Psoas muscle (tissue), 8 donors: Measurements from ENCODE around the gene CCDC30. TPM values are rescaled to one million over a fixed set of nuclear protein-coding genes. Genes with fewer than 3 reads are reported as not detected.
"Not testable (repeated sequence)": the region's sequence is repeated elsewhere in the genome, so short reads cannot be mapped to it uniquely, and the experiment has no call there.

ENCODE experiments used
- ATAC-seq, 4 donors: fragments of 200-7000 bp; cut with Tn5 transposase; one replicate each; pipeline ENCODE4 v1.9.1; 2020; ENCODE audit warnings: moderate library complexity in 3 of 4, mild to moderate bottlenecking in 2 of 4
- DNase-seq, 2 donors: peaks; one replicate each; pipeline ENCODE4 v3.0.0-alpha.2; 2020
- H3K27ac ChIP-seq: fragments of 200-600 bp; one replicate; pipeline ENCODE4 v1.8.0; 2022
- H3K27me3 ChIP-seq, 3 donors: fragments of 200-600 bp in 1 of 3; one replicate each; pipeline versions ENCODE4 v1.6.1 to v1.8.0; 2013 to 2022; ENCODE audit warnings: low read length in 2 of 3, mild to moderate bottlenecking in 2 of 3, moderate library complexity in 1 of 3; ENCODE audit not compliant: insufficient read depth in 3 of 3
- H3K36me3 ChIP-seq, 2 donors: fragments of 200-600 bp in 1 of 2; one replicate each; pipeline versions ENCODE4 v1.6.1 to v1.8.0; 2013 to 2022; ENCODE audit warnings: low read depth in 1 of 2, mild to moderate bottlenecking in 1 of 2, moderate library complexity in 1 of 2; ENCODE audit not compliant: insufficient read depth in 1 of 2
- H3K4me1 ChIP-seq: fragments of 200-600 bp; one replicate; pipeline ENCODE4 v1.8.0; 2022
- H3K4me3 ChIP-seq: fragments of 200-600 bp; one replicate; pipeline ENCODE4 v1.8.0; 2022; ENCODE audit warnings: mild to moderate bottlenecking
- H3K9me3 ChIP-seq: fragments of 200-600 bp; one replicate; pipeline ENCODE4 v1.8.0; 2022
- CTCF ChIP-seq: fragments of 200-600 bp; IDR thresholded peaks from one replicate; pipeline ENCODE4 v1.8.0; 2022; ENCODE audit warnings: antibody characterized with exemption
- WGBS, 3 donors: extraction: QIAGEN DNeasy Blood & Tissue Kit; methylation state at CpG; one replicate each; pipeline versions ENCODE4 v1.1.6 to v1.1.7; 2013; 5-methylcytosine and 5-hydroxymethylcytosine counted together
- intact Hi-C, 2 donors: fragments of 100-400 bp; cut with DNase I; formaldehyde crosslinking; loops; one replicate each; pipeline versions ENCODE4 v1.11.0 to v1.14.2; 2022
- polyA plus RNA-seq, 3 donors: library from polyadenylated mRNA; stranded (reverse); fragments of 200-250 nt; gene quantifications; one replicate each; pipeline ENCODE4 v1.2.3, GENCODE V29; 2013
- total RNA-seq, 4 donors: library from RNA; stranded (reverse); fragmentation: NEBNext Ultra II Directional in 2 of 4; extraction: Animal tissue kit (Norgen Biotek cat#: 25700) in 2 of 4; gene quantifications; one replicate each; pipeline versions ENCODE4 v1.2.1 to v1.2.4, GENCODE V29; 2021 to 2023
- donor health status: healthy with polysubstance abuse.
- donor health status: DM: no; HTN: no; CAD: no; lungs with moderate emphysema.
- donor health status: Bipolar disorder and iron deficiency.
- donor health status: healthy.
- donor health status: DM: yes; HTN: yes; CAD: no.
- donor health status: DM: no; HTN: no; CAD: no.
- donor health status: DM: no; HTN: no; CAD: no.
- donor health status: DM: yes; HTN: yes; CAD: no.

CCDC30 gene
- total and polyA plus RNA-seq, 7 donors = 0.39 to 1.2 (median 0.92) TPM

GRCh38 chr1:42601472-42601871 is 138.4 kb downstream of the CCDC30 start:
- Histone ChIP-seq H3K9me3 (no peaks in the 10 kb centered on the region), H3K27me3 (no peaks in the 10 kb centered on the region), H3K27ac (no peak overlapping the region), H3K4me1 (no peaks in the 10 kb centered on the region), H3K36me3 (no peaks in the 10 kb centered on the region), H3K4me3 (no peak overlapping the region)
- intact Hi-C loops = no loop called here
- 93 to 94% (median 93%) methylated on average over 2 of the region's 2 CpGs for WGBS, 3 donors
- ATAC-seq (no peak), DNase-seq (no peak)
- TF ChIP-seq CTCF = no peak

- 73 to 96% (median 81%) methylated on average over 4 of the region's 4 CpGs for WGBS, 3 donors
- H3K4me3 ChIP-seq = no peak overlapping the region
- H3K4me1 ChIP-seq = no peaks in the 10 kb centered on the region
- no peak for ATAC-seq
- no peak overlapping the region for H3K27ac ChIP-seq
- intact Hi-C loops = no loop called here
- H3K36me3 ChIP-seq = peaks cover 0 to 2% of the 10 kb centered on the region in 2 donors
- no peak for TF ChIP-seq CTCF
- no peak for DNase-seq
- no peaks in the 10 kb centered on the region for H3K27me3 ChIP-seq
- H3K9me3 ChIP-seq = no peaks in the 10 kb centered on the region
Measured at GRCh38 chr1:42613803-42614131, 150.7 kb downstream of the CCDC30 start.

GRCh38 chr1:42618866-42619265 is 155.8 kb downstream of the CCDC30 start:
- WGBS, 3 donors = 80 to 84% (median 83%) methylated on average over 2 of the region's 2 CpGs
- H3K36me3 ChIP-seq = no peaks in the 10 kb centered on the region
- H3K4me1 ChIP-seq = no peaks in the 10 kb centered on the region
- DNase-seq (no peak), ATAC-seq (no peak)
- no peak for TF ChIP-seq CTCF
- intact Hi-C loops = no loop called here
- H3K27me3 ChIP-seq = no peaks in the 10 kb centered on the region
- no peak overlapping the region for H3K27ac ChIP-seq
- H3K4me3 ChIP-seq = no peak overlapping the region
- H3K9me3 ChIP-seq = no peaks in the 10 kb centered on the region

GRCh38 chr1:42620307-42620706 is 157.2 kb downstream of the CCDC30 start:
- no peaks in the 10 kb centered on the region for H3K4me1 ChIP-seq
- no peaks in the 10 kb centered on the region for H3K9me3 ChIP-seq
- H3K4me3 ChIP-seq = no peak overlapping the region
- DNase-seq (no peak), ATAC-seq (no peak)
- 38 to 43% (median 40%) methylated on average over 2 of the region's 2 CpGs for WGBS, 3 donors
- no peak overlapping the region for H3K27ac ChIP-seq
- intact Hi-C loops = no loop called here
- H3K27me3 ChIP-seq = no peaks in the 10 kb centered on the region
- TF ChIP-seq CTCF = no peak
- no peaks in the 10 kb centered on the region for H3K36me3 ChIP-seq

- H3K27me3 ChIP-seq, H3K27ac ChIP-seq, H3K4me1 ChIP-seq, intact Hi-C loops, H3K4me3 ChIP-seq, ATAC-seq, DNase-seq, H3K9me3 ChIP-seq, H3K36me3 ChIP-seq: not testable (repeated sequence)
- WGBS, 3 donors = 94 to 98% (median 97%) methylated on average over 4 of the region's 4 CpGs
Measured at GRCh38 chr1:42621180-42621579, 158.1 kb downstream of the CCDC30 start.

- intact Hi-C loops, H3K4me3 ChIP-seq, H3K27me3 ChIP-seq, ATAC-seq, DNase-seq, H3K4me1 ChIP-seq, H3K27ac ChIP-seq, H3K36me3 ChIP-seq, H3K9me3 ChIP-seq: not testable (repeated sequence)
- 80 to 83% (median 80%) methylated on average over 3 of the region's 3 CpGs for WGBS, 3 donors
Measured at GRCh38 chr1:42627205-42627604, 164.1 kb downstream of the CCDC30 start.
